Fibroblast of lung (primary cell): ENCODE results near the gene GRB2.

Experiments used
- CTCF ChIP-seq, 2 donors: IDR thresholded peaks in 1 of 2; conservative IDR thresholded peaks in 1 of 2; 1 replicate in 1 of 2; 2 replicates in 1 of 2; pipeline ENCODE4 v1.5.1; 2011 to 2012; ENCODE audit warnings: low read length in 2 of 2, control low read depth in 1 of 2, inconsistent platforms in 1 of 2, low read depth in 1 of 2, mild to moderate bottlenecking in 1 of 2
- EZH2 ChIP-seq: IDR thresholded peaks from 2 replicates; pipeline ENCODE4 v1.5.1; 2012; ENCODE audit warnings: low read length, control low read depth, mild to moderate bottlenecking; ENCODE audit errors: missing control alignments

GRCh38 chr17:75331671-75332070 is 73.8 kb downstream of the GRB2 start:
- TF ChIP-seq CTCF (conservative IDR thresholded peaks at IDR 0.05 in 1 of 2, IDR thresholded peaks at IDR 0.05 in 1 of 2; ENCODE audit: low read depth in 1 of 2, low read length in 2 of 2), result no peak
- TF ChIP-seq EZH2, result no peak
